ENCODE measurements around the gene CRYGN.

CRYGN gene

DNA sequence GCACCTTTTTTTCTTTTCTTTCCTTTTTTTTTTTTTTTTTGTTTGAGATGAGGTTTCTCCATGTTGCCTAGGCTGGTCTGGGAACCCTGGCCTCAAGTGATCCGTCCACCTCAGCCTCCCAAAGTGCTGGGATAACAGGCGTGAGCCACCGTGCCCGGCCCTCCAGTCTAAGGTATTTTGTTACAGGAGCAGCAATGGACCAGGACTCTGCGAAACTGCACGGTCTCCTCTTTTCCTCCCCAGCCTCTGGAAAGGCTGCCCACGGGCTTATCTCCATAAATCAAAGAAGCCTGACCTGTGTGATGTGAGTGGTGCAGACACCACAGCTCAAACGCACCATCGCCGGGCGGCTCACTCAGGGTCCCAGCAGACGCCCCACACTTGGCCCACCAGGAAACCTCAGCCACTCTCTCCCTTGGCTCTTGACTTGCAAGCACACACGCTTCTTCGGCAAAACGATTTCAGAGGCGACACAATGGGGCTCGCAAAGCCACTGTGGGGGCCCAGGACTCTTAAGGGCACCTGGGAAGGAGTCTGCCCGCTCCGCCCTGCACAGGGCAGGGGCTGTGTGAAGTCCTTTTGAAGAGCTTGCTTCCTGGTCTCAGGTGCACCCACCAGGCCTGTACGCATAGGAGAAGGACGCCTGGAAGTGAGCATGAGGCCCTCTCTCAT is 50.7 kb downstream of the CRYGN start:
- DNase-seq: no peak

DNA sequence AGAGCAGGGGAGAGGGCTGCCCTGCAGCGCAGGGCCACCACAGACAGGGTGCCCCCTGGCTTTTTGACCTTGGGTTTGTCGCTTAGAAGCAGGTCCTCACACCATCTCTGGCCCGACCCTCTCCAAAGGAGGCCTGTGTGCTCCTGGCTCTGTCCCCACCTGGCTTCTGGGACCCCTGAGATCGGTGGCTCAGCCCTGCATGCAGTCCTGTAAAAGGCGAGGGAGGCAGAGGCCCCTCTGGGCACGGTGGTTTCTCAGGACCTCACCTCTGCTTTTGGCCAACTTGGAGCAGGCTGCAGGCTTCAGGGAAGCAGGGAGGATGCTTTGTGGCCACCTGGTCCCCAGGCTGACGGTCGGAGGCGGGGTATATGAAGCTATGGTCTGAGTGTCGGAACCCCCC is 51.5 kb downstream of the CRYGN start:
- no peak for DNase-seq

DNA sequence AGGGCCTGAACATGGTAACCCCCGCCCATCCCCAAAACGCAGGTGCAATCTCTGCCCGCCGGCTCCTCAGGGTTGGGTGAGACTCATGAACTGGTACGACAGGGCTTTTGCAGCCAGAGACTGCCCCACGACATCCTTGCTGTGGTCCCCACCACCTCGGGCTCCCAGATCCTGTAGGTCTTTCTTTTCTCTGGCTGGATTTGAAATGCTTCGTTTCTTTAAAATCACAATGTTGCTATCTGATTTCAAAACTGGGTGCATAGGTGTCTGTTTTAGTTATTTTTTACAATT is 52.0 kb downstream of the CRYGN start:
- no peak for DNase-seq

DNA sequence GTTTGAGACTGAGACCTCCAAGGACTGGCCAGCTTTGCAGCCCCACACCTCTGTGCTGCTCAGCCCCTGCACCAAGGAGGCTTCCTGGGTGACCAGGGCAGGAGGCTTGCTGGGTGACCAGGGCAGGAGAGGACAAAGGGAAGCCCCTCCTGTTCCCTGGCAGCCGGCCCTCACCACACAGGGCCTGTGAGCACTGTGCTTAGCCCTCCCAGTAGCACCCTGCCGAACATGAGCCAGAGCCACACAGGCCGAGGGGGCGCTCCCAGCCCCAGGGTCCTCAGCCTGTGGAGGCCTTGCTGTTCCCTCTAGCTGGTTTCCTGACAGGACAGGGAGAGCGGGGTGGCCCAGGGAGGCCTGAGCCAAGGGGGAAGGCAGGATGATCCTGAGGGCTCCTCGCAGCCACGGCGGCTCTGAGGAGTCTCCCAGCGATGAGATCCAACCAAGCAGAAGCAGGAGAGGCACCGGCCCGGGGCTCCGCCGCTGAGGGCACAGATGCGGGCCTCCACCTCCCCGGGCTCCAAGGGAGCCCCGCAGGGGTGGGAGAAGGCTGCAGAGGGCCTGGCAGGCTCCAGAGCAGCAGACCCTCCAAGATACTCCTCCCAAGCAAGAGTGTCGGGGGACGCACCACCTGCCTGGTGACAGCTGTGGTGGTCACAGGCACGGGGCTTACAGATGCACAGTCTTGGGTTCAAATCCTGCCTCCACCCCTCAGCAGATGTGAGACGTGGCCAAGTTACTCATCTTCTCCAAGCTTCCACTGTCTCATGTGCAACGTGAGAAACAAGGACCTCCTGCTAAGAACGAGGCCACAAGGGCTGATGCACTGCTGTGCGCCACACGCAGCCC is 52.6 kb downstream of the CRYGN start:
- no peak for DNase-seq

DNA sequence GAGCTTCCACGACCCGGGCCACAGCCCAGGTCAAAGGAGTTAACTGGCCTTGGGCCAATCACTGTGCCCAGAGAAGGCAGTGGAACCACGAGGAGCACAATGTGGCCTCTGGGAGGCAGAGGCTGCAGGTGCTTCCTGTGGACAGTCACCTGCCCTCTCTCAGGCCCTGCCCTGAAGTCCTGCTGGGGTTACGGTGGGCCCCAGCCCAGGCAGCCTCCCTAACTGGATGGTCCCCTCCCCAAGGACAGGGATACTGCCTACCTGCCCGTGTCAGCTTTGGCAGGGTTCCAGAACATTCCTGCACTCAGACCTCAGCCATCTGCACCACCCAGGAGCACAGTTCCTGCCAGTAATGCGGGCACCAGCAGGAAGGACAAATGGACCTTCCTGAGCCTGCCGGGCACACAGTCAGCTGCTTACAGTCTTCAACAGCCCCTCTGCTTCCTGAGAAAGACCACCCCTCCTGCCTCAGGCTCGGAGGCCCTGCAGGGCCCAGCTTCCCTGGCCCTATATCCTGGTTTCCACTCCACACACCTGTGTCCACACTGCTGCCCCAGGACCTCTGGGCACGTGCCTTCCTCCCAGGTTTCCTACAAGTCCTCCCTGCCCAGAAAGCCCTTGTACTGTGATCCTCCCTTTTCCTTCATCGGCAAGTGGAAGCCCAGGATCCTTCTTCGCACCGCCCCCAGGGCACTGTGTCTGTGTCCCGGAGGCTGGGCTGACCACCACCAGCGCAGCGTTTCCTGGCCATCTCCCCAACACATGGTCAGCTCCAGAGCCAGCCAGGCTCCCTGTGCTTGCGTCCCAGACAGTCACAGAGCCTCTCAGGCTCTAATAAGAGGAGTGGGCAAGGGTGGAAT is 53.4 kb downstream of the CRYGN start:
- no peak for DNase-seq

DNA sequence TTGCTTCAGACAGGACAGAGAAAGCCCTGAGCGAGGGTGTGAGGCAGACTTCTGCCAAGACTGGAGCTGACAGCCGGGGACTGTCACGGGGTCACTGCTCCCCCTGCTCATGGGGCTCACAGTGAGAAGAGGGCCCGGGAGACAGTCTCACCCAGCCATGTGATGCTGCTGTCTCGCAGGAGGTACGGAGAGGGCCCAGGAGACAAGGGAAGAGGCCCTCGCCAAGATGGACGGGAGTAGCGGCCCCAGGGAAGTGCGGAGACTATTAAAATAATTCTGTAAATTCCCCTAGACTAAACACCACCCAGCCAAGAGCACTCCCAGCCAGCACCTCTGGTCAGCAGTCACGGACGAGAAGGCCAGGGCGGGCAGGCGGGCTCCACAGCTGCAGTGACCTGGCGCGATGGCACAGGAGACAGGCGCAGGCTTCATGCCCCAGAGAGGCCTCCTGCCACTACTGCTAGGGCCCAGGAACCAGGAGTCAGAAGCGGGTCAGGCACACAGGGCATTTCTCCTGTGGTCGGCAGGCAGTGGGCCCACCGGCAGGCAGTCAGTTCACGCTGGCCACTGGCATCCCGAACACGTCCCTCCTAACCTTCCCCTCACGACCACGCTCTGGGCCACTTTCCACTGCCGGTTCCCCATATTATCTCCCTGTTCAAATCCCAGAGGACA is 54.2 kb downstream of the CRYGN start:
- DNase-seq: no peak

DNA sequence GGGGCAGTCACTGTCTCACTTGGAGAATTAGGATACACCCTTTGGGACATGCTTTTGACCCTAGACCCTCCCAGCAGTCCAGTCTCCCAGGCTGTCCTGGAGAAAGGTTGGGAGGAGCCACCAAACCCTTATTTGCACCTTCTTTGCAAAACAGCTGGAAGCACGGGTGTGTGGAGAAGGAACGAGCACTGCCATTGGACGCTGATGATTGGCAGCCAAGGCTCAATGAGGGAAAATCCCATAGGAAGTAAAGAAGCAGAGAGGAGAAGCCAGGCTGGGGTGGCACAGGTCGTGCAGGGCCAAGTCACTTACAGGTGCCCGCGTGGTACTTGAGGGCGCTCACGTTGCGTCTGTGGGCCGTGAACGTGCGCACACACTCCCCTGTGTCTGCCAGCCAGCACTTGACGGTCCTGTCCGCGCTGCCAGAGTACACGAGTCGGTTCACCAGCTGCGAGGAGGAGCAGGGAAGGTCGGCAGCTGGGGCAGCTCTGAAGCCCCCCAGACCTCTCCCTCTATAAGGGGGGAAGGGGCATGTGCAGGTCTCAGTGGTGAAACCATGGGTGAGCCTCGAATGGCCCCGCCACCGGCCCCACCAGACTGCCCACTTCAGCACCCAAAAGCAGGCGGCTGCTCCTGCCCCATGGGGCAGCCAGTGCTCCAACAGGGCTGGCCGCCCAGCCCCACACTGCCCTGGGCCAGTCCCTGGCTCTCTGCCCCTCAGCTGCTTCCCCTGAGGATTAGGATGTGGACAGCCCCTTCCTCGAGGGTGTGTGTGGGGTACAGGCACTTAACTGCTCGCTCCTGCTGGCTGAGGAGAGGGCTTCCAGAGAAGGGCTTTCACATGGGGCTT is 54.9 kb downstream of the CRYGN start:
- DNase-seq: no peak

DNA sequence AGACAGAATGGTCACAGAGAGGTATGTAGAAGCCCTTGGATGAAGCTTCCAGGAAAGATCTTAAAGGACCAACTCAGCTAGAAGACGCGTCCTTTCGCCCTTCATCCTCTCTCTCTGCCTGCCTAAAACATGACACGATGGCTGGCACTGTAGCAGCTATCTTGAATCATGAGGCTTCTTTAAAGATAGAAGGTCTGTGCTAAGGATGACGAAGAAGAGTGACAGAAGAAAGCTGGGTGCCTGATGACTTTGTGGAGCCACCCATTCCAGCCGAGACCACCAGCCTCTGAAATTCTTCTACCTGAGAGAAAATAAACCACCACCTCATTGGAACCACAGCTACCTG is 55.6 kb downstream of the CRYGN start:
- no peak for DNase-seq

DNA sequence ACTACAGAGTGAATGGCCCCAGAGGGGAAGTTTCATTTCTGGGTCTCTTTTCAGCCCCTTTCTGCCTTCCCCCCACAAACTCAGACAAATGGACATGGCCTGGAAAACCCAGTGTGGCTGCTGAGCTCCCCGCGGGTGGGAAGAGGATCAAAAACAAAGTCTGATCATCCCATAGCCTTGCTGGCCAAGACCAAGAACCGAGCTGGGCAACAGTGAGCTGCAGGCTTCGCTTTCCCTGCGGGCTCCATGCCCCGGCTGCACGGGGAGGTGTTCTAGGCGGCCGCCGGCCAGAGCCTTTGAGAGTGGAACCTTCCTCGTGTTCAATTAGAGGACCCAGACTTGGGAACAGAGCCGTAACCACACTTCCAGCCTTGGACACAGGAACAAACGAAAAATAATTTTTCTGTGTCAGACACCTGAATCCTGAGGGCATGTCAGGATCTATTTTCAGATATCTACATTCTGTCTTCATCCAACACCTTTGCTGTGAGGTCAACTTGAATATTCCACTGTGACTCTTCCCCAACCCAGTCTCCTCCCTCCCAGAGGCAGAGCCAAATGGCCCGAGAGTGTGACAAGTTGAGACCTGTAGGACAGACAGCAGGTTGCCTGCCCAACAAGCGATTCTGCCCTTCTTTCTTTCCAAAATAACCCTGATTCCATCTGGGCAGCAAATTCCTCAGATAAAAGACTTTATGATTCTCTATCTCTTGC is 56.1 kb downstream of the CRYGN start:
- no peak for DNase-seq

DNA sequence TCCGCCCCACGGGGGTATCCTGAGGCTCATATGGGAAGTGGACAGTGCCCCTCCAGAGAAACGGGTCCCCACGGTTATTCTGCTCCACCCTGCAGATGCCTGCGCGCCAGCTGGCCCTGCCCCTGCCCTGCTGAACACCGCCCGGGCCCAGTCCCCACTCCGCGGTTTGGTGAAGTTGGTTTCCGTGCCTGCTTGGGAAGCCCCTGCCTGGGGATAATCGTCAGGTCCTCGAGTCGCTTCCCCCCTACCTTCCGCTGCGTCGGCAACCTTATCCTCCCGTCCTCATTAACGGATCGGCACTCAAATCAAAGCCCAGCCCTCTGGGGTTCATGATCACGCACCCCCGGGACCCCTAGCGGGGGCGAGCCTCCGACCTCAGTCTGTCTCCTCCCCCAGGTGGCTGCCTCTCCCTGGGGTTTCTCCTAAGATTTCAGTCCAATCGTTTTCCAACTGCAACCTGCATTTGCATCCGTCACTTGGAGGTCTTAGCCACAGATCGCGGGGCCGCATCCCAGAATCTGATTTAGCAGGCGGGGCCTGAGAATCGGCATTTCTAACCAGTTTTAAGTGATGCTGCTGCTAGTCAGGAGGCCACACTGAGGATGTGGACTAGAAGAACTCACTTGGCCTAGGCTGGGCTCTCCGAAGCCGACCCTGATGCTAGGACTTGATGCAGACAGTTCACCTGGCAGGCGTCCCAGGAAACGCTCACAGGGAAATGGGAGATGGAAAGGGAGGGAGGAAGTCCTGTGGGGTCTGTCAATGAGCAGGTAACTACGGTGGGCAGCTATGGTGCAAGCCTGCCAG is 57.7 kb downstream of the CRYGN start:
- DNase-seq: no peak

DNA sequence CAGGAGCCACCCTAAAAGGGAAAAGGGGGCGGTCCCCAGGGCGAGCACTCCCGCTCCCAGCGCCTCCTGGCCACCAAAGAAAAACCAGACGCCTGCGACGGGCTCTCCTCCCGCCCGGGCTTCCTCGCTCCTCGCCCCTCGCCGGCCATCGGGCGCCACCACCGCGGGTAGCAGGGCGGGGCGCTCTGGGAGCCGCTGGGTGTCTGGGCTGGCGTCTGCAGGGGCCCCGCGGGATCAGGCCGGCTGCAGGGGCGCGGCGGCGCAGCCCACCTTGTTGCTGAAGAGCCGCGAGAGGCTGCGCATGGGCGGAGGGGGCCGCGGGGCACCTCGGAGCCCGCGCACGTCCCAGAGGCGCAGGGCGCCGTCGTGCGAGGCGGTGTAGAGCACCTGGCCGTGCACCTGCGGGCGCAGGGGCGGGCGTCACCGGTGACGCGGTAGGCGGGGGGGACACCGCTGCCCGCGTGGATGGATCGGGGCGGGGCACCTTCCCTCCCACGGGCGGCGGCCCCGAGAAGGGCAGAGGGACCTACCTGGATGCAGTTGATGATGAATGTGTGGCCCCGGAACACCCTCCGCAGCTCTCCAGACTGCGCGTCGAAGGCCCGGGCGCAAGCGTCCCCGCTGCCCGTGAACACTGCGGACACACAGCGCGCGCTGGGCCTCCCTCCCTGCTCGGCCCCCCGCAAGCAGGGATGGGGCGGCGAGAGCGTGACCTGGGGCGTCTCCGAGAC is 58.4 kb downstream of the CRYGN start:
- no peak for DNase-seq

DNA sequence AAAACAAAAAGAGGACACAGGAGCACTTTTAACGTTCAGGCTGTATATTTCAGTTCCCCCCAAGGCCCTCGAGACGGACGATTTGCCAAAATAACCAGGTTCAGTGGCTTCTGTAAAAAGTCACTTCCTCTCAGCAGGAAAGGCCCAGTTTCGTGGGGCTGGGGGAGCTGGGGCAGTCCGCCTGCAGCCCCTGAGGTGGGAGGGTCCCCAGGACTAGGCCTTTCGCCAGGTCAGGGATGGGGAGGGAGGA is 58.9 kb downstream of the CRYGN start:
- DNase-seq: no peak

DNA sequence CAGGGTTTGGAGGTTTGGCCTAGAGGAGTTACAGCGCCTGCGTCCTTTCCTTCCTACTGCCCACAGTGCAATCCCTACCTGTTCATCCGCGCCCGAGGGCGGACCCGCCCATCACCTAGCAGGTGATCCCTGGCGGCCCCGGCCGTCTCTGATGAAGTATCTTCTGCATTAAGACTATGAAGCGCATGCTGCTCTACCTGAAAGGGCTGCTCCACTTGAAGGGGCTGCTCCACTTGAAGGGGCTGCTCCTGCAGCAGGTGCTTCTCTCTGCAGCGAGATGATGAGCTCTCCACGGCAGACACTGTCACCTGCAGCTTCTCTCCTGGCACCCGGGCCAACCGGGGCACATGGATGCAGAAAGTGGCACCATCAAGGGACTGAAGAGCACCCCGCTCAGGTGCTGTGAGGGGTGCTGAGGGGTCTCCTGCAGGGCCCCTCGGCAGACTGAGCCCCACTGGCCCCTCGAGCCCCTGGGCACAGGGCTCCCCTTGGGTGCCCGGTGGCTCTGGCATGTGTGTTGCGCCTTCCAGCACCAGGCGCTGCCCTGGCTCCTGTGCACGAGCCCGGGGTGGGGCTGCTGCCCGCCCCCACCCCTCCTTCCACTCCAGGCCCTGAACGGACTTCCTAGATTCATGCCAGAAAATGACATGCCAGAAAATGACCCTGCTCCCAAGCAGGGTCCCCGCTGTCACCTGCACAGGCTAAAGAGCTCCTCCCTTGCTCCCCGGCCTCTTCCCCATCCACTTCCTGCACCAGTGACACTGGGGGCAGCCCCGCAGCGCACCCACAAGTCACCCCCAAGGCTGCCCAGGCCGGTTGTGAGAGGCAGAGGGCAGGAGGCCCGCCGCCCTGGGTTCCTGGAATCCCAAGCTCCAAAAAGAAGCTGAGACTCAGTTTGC is 59.5 kb downstream of the CRYGN start:
- no peak for DNase-seq

DNA sequence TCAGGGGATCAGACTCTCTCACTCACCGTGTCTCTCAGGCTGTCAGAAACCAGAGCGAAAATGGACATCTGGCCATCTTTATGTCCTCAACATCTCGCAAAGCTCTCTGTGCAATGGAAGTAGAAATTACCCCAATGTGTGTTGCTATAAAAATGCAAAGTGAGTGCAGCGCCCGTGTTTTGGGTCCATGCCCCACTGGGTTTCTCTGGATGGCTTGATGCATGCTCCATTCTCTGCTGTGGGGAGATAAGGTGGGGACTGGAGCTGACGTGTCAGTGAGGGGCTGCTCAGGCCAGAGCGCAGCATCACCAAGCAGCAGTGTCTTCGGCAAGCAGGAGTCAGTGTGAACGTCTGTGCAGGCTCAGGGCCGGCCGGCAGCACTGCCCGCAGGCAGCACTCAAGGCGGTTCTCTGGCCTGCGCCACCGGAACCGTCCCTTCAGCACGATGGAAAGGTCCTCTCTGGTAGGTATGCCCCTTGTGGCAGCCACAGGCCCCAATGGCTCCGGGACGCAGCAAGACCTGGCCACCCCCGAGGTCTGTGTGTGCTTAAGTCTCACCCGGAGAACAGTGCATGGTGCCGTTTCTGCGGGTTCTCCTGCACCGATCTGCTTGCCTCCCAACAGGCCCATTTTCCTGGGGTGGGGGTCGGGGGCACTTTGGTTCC is 60.3 kb downstream of the CRYGN start:
- no peak for DNase-seq

DNA sequence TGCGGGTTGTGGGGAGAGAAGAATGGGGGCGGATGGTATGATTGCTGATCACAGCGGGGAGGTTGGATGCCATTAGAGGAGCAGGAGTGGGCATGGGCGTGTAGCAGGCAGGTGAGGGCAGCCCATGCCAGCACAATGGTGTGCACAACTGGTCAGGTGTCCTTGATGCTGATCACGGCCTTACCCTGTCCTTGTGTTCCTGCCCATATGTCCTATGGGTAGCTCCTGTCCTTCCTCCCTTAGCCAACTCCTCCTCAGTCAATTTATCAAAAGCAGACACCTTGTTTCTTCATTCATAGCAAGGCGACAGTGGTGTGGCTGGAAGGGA is 60.8 kb downstream of the CRYGN start:
- no peak for DNase-seq
